Lower leg skin (tissue), 3 donors: ENCODE results near the gene PIGQ.

Experiments used
- POLR2A ChIP-seq, 2 donors: fragments of 450-650 bp; IDR thresholded peaks; one replicate each; pipeline ENCODE4 v1.6.1; 2016 to 2017; ENCODE audit warnings: antibody characterized with exemption in 2 of 2, mild to moderate bottlenecking in 1 of 2, moderate library complexity in 1 of 2
- TF ChIP-seq, protein P1 (sequence below), 3 donors: fragments of 450-650 bp; IDR thresholded peaks; one replicate each; pipeline ENCODE4 v1.5.1; 2016; ENCODE audit warnings: antibody characterized with exemption in 3 of 3, mild to moderate bottlenecking in 3 of 3, moderate library complexity in 2 of 3

DNA sequence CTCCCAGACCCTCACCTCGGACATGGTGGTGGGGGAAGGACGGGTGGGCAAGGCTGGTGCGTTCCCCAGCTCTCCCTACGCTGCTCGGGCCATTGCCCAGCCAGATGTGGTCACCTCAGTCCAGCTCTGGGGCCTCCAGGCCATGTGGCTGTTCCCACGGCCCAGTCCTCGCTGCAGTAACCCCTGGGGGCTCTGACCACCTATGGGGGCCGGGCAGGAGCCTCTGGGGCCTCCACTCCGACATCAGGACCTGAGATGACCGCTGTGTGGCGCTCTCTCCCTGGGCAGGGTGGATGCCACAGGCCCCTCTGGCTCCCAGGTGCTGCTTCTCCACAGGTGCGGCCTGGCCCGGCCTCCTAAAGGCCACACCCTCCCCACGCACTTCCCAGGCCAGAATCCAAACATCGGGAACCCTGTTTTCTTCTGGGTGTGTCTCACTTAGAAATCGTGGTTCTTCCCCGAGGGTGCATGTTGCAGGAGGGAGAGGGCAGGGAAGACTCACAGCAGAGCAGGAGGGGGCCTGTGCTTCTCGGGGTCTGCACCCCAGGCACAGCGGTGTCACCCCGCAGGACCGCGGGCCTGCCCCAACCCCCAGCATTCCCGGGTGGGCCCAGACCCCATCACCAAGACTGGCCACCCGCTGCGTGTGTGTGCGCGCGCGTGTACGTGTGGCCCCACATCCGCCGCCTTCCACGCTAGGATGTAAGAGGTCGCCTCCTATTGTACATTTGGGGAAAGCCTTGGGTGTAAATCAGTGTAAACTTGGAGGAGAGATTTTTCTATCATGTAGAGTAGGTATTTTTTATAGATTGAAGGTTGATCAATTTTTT is 48.2 kb upstream of the PIGQ start:
- TF ChIP-seq, protein P1, sequence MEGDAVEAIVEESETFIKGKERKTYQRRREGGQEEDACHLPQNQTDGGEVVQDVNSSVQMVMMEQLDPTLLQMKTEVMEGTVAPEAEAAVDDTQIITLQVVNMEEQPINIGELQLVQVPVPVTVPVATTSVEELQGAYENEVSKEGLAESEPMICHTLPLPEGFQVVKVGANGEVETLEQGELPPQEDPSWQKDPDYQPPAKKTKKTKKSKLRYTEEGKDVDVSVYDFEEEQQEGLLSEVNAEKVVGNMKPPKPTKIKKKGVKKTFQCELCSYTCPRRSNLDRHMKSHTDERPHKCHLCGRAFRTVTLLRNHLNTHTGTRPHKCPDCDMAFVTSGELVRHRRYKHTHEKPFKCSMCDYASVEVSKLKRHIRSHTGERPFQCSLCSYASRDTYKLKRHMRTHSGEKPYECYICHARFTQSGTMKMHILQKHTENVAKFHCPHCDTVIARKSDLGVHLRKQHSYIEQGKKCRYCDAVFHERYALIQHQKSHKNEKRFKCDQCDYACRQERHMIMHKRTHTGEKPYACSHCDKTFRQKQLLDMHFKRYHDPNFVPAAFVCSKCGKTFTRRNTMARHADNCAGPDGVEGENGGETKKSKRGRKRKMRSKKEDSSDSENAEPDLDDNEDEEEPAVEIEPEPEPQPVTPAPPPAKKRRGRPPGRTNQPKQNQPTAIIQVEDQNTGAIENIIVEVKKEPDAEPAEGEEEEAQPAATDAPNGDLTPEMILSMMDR (IDR thresholded peaks at IDR 0.05) = no peak
- no peak for TF ChIP-seq POLR2A (IDR thresholded peaks at IDR 0.05)
